ENCODE data around the gene ACOX2.

The ACOX2 gene

DNA sequence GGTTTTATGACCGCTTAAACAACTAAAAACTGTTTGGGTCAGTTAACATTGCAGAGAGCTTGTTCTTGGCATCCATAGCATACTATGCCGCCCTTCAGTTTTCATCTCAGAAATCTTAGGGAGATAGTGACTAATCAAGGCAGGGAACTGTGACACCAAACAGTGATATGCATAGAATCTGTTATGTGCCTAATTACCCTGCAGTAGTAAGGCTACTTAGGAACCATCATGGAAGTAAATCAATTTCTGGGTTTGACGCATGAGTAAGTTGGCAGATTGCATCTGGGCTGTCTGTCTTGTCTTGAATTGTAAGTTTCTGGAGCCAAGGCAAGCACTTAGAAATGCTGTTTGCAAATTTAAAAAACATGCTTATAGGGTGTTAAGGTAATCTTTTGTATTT is 22.6 kb downstream of the ACOX2 start:
- no peak for DNase-seq (ENCODE audit: low read depth in 1 of 2, low spot score in 1 of 2)

DNA sequence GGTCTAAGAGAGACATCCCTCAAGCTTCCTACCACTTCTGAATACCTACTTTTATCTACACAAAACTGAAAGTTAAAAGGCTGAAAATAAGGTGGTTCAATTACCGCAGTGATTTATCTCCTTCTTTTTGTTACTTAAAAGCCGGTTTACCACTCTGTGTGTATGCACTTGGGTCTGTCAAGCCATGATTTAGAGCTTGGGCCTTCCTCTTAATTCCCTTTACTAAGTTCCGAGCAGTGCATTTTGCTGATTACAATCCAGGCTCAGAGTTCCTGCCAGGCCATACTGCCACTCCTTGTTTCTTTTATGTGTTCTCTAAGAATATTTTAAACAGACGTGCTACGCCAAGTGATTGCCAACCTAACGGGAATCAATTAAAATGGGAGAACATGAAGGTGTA is 28.6 kb downstream of the ACOX2 start:
- DNase-seq (ENCODE audit: low read depth in 1 of 2, low spot score in 1 of 2), result no peak

GRCh38 chr3:58507356-58508078 is 29.5 kb downstream of the ACOX2 start:
- no peak for DNase-seq (ENCODE audit: low read depth in 1 of 2, low spot score in 1 of 2)

- DNase-seq (ENCODE audit: low read depth in 1 of 2, low spot score in 1 of 2), result no peak
Observed at GRCh38 chr3:58502872-58503271, 34.1 kb downstream of the ACOX2 start.

- DNase-seq (ENCODE audit: low read depth in 1 of 2, low spot score in 1 of 2), result no peak
Observed at GRCh38 chr3:58497097-58497496, 39.9 kb downstream of the ACOX2 start.

DNA sequence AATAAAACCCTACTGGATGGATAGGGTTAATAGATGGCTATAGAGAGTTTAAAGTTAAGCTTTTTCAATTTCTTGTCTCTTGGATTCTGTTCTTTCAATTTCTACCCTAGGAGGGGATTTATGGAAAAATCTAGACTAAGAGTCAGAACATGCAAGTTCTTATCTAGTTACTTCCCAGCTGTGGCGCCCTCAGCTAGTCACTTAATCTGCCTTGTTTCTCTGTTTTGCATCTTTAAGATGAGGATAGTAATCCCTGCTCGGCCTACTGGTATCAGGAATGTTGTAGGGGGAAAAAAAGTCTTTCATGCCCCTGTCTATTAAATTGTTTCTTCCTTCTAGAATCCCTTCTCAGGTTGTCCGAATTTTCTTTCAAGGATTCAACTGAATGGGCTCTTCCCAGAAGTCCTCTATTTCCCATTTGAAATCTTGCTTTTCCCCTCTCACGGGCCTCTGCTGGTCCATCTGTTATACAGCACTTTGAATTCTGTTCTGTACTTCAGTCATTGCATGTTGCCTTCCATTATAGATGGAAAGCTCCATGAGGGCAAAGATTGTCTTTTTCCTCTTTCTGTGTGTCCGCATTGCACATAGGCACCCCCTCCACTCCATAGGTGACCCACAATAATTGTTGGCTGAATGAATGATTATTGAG is 40.7 kb downstream of the ACOX2 start:
- no peak for DNase-seq (ENCODE audit: low read depth in 1 of 2, low spot score in 1 of 2)

DNA sequence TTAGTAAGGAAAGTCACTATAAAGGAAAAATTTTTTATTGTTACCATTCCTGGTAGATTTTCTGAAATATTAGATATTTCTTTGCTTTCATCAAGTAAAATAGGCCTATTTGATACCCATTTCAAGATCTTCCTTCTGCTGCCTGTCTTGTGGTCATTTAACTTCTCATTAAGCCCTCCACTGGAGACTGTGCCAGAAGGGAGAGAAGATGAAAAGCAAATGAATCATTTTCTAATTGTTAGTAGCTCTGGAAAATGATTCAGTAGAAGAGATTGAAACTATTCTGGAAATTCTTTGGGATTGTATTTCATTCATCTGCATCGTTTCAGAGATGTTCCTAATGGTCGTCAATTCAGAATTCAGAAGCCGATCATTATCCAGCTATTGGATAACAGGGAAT is 41.9 kb downstream of the ACOX2 start:
- no peak for DNase-seq (ENCODE audit: low read depth in 1 of 2, low spot score in 1 of 2)

DNA sequence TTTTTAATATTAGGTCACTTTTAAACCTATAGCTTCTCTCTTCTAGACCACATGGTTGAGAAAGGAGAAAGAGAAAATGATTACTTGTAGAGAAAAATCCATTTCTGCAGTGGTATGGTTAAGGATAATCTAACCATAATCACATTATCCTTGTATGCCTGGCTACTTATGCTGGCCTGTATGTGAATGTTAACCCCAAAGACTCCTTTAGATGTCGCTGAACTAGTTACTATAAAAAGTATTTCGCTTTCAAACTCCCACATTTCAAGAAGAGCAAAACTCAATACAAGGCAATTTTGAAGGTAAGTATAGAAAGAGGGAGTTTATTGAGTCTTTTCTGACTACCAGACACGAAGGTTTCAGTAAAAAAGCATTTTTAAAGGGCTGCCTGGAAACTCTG is 42.9 kb downstream of the ACOX2 start:
- no peak for DNase-seq (ENCODE audit: low read depth in 1 of 2, low spot score in 1 of 2)

- no peak for DNase-seq (ENCODE audit: low read depth in 1 of 2, low spot score in 1 of 2)
Observed at GRCh38 chr3:58492494-58492905, 44.5 kb downstream of the ACOX2 start.

GRCh38 chr3:58491506-58492402 is 45.2 kb downstream of the ACOX2 start, which contains the start of gene KCTD6:
TSS of gene KCTD6 (plus strand) at chr3:58492096. CDS start at chr3:58498756, 6,660 bp downstream.
- peak; percentile 73 to 76 for DNase-seq (ENCODE audit: low read depth in 1 of 2, low spot score in 1 of 2)

DNA sequence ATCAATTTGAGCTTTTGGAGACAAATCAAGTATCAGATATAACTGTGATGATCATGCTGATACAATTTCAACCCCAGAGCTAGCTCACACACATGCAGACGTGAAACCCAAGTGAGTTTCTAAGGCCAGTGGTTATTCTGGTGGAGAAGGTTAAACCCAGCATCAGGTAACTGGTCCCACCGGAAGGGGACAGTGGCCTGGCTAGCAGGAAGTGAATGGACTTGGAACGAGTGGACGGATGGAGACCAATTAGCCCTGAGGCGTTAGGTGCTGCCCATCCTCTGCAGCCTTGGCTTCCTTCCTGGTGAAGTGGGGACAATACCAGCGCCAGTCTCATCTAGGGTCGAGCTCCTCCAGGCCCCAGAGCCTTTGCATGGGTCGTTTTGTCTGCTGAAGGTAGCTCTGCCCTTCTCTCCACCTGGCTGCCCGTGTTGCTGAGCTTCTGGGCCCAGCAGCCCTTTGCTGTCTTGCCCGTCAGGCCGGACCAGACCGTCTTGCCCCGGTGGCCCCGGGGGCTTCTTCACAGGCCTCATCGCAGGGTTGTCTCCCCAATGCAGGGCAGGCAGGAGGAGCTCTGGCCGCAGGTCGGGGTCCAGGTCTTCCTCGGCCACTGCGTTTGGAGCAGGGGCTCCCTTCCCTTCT is 46.0 kb downstream of the ACOX2 start:
- no peak for DNase-seq (ENCODE audit: low read depth in 1 of 2, low spot score in 1 of 2)

DNA sequence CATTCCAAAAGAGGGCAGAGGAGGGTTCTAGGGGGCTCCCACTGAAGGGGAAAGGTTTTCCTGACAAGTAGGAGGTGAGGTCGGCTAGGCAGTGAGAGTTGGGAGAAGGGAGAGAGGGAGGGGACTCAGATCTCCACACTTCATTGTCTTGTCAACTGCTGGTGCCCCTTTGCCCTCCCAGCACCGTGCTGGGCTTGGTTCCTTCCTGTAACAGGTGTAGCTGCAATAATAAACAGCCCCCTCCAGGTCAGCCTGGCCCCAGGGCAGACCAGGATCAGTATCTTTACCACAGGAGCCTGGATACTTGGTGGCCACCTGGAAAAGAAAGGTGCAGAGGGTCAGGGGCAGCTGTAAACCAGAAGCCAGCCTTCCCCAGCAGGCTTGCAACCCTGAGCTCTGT is 48.0 kb downstream of the ACOX2 start:
- no peak for DNase-seq (ENCODE audit: low read depth in 1 of 2, low spot score in 1 of 2)

GRCh38 chr3:58487140-58487886 is 49.7 kb downstream of the ACOX2 start:
- no peak for DNase-seq (ENCODE audit: low read depth in 1 of 2, low spot score in 1 of 2)

DNA sequence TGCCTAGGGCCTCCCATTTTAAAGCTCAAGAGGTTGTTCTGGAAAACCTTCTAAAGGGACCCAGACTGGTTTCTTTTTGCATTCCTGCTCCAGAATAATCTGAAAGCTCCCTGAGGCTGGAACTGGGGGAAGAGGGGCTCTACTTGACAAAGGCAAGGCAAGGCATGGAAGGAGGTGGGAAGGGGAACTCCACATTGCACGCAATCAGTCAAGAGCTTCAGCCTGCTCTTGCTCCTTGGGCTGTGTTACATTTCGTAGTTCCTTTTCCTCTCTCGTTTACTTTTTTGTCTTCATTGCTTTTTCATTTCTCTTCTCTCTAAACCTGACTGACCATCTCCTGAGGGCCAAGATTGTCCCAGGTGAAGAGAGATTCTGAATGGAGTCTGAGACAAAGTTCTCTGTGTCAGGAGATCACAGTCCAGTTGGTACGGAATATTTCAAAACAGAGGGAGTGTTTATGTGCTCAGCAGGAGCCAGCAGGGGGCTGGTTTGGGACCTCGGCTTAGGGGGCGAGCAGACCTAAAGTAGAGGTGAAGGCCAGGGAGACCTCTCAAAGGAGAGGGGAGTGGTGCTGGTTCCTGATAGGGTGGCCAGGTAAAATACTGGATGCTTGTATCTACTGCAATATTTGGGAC is 51.1 kb downstream of the ACOX2 start:
- no peak for DNase-seq (ENCODE audit: low read depth in 1 of 2, low spot score in 1 of 2)

- no peak for DNase-seq (ENCODE audit: low read depth in 1 of 2, low spot score in 1 of 2)
Observed at GRCh38 chr3:58484722-58485069, 52.3 kb downstream of the ACOX2 start.

GRCh38 chr3:58484045-58484721 is 52.8 kb downstream of the ACOX2 start:
- DNase-seq (ENCODE audit: low read depth in 1 of 2, low spot score in 1 of 2), result no peak

DNA sequence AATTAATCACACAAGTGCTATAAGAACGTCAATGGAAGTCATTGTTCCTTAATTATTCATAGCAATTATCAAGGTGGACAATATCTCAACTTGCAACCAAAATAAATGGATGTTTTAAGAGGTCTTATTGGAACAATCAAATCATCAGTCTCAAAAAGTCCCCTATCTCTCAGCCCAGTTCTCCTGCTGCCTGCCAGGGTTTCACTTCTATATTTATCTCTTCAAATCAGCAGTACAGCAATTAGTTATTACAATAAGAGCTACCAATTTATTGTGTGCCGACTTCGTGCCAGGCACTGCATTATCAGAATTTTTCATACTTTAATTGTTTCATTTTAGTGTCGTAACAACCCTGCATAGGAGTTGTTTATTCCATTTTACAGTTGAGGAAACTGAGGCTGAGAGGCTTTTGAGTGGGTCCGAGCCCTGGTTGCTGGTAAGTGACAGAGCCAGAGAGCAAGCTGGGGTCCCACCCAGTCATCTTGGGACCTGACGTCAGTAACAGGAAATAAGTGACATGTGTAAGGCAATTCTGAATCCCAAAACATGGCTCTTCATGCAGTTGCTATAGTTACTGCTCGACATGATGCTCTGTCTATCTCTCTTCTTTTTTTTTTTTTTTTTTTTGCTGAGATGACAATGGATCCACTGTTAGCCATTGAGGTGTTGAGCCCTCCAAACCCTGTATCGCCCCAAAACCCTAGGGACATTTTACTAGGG is 53.9 kb downstream of the ACOX2 start:
- DNase-seq (ENCODE audit: low read depth in 1 of 2, low spot score in 1 of 2), result no peak

DNA sequence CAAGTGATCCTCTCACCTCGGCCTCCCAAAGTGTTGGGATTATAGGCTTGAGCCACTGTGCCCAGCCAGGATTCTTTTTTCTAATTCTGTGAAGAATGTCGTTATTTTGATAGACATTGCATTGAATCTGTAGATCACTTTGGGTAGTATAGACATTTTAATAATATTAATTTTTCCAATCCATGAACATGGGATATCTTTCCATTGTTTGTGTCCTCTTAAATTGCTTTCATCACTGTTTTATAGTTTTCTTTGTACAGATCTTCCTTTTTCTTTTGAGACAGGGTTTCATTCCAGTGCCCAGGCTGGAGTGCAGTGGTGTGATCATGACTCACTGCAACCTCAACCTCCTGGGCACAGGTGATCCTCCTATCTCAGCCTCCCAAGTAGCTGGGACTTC is 56.7 kb downstream of the ACOX2 start:
- DNase-seq (ENCODE audit: low read depth in 1 of 2, low spot score in 1 of 2), result no peak

GRCh38 chr3:58478781-58479180 is 58.2 kb downstream of the ACOX2 start:
- no peak for DNase-seq (ENCODE audit: low read depth in 1 of 2, low spot score in 1 of 2)
